ENCODE measurements around the gene CADPS.

The CADPS gene

DNA sequence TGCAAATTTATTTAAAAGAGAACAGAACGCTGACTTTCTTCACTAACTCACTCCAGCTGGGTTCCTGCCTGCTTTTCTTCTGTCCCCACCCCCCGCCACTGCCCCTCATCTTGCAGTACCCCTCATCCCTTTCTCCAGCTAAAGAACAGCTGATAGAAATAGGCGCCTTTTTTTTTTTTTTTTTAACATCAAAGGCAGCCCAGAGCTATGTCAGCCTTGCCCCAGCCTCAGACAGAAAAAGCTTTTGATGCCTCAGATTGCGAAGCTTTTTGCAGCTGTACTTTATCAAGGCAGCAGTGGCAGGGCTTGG, 1.8 kb downstream of the CADPS start:
- no peak for DNase-seq

DNA sequence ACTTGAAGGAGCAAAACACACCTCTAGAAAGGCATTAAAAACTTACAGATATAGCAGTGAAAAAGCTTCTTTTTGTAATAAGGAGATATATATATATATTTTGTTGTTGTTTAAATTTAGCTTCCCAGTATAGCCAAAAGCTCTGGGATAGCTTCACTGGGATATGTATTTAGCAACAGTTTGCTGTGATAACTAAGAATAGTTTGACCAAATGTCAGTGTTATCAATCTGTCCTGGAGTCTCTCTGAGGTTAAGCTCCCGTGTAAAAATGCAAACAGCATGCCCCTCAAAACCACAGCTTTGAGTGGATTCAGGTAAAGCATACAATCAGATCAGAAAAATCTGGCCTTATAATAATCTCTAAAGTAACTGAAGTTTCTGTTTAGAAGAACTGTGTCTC, 2.9 kb downstream of the CADPS start:
- no peak for DNase-seq

DNA sequence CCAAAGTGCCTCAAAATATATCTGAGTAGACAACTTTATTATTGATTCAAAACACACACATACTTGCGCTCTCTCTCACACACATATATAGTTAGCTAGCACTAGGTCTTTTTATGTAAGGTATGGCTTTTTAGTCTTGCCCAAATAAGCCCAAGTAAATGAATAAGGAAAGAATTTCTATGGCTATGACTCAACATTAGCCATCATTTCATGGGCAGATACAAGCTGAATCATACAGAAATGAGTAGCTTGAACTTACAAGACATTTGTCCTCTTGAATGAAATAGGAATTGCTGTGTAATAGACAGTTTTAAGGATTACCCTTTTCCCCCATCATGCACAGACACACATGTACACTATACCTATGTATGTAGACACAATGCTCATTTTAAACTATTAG, 4.9 kb downstream of the CADPS start:
- DNase-seq, result no peak

DNA sequence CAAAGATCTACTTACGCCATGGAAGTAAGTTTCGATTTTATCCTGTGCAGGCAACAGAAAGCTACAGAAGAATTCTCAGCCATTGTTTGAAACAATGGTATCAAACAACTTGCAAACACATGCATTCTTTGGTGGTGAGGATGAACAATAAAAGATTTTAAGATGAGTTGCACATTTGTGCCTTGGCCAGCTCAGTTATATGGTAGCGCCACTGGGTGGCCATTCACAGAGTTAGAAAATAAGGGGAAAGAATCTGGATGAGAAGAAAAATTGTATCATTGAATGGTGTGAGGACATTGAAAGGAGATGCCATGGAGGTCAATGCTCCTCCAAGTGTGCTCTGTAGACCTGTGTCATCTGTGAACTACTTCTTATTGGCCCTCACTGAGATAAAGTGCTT, 11.6 kb downstream of the CADPS start:
- no peak for DNase-seq

DNA sequence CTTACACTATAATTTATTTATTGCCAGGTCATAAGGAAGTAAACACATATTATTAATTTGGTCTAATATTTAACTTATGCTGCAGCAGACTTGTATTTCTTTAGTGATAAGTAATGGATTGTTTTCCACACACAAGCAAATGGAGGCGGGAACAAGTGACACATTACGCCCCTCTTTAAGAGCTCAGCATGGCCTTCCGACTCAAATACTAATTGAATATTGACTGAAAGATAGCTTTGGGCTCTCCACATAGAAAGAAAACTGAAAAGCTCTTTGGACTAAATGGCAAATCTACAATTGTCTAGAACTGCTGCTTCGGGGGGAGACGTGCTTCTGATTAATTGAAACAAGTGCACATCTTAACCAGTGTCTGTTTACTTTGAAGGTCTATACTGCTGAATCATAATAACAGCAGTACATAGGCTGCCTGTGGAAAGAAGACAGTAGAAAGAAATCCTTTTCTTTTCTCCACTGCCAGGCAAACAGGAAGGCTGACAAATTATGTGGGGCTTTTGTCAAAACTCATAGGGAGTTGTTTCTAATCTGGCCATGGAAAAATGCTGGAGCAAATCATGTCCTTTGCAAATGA, 15.9 kb downstream of the CADPS start:
- no peak for DNase-seq

DNA sequence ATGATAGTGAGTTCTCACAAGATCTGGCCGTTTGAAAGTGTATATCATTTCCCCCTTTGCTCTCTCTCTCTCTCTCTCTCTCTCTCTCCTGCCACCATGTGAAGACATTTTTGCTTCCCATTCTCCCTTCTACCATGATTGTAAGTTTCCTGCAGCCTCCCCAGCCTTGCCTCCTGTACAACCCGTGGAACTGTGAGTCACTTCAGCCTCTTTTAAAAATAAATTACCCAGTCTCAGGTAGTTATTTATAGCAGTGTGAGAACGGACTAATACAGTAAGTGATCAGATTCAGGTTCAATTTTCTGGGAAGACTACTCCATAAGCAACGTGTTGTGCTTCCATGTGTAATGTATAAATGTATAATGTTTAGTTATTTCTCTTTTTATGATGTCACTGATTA, 29.2 kb downstream of the CADPS start:
- no peak for DNase-seq

DNA sequence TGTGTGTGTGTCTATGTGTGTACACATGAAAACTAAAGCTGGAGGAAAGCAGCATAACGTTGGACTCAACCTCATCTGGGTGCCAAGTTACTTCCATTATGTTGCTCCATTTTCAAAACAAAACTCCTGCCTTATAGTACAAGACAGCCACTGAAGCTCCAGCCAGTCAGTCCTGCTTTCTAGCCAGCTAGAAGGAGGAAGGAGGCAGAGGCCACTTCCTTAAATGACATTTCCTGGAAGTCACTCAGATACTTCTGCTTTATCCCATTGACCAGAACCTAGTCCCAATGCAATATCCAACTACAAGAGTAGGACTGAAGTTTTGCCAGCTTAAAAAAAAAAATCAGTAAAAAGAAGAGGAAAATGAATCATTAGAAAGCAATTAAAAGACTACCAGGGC, 31.7 kb downstream of the CADPS start:
- no peak for DNase-seq

DNA sequence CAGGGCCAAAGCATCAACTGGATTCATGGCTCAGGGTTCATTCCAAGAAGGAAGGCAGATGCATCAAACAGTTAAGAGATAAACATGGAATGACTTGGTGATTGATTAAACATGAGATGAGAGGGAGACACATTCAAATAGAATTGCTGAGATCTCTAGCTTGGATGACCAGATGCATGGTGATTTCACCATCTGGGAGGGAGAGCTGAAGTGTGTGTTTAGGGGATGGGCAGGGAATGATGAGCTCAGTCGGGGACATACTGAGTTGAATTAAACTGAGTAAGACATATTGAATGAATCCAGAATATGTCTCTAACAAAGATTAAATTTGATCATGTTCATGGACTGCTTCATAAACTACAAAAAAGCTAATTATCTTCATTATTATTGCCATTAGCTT, 35.5 kb downstream of the CADPS start:
- no peak for DNase-seq

DNA sequence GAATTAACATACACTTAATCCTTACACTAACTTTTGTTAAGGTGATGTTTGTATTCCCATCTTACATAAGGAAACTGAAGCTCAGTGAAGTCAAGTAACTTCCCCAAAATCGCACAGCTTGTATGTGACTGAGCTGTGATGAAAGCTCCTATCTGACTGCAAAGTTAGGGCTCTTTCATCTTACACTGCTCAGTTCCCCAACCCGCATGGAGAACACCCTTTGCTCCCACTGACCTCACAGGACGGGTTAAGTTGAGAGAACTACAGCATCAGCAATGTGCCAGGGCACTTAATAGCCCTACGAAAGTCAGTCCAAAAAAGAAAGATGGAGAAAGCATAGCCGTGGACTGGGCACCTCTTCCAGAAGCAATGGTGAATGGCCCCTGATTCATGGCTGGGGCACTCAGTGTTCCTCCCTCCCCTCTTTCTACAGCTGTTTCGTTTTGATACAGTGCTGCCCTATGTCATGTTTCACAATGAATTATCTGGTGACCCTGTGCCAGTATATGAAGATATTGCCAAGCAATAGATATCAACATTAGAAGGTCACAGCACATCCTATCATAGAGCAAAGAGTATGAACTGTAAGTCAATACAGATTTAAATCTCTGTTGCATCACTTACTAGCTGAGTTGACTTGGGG, 38.0 kb downstream of the CADPS start:
- no peak for DNase-seq

DNA sequence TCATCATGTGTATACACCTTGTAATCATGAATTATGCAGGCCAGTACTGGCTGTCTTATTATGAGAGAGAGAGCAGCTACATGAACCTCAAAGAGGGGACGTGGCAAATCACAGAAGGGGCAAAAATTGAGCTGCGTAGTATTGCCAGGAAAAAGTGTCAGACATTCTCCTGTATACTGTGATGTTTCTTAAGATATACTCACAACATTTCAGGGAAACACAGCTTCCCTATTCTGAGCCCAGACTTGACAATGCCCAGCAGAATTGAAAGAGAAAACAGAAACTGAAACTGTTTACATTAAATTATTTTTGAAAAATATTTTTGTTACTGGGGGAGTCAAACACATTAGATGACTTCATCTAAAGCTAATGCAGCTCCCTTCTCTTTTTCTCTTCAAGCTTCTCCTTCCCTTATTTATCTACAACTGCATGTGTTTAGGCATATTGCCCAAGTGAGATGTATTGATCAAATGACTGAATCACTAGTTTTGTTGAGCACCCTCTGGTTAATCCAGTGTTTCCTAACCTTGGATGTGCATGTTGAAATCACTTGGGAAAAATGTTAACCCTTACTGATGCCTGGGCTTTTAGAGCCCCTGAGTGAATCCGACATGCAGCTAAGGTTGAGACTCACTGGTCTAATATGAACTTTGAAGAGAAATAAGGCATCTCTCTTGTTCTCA, 39.5 kb downstream of the CADPS start:
- no peak for DNase-seq

DNA sequence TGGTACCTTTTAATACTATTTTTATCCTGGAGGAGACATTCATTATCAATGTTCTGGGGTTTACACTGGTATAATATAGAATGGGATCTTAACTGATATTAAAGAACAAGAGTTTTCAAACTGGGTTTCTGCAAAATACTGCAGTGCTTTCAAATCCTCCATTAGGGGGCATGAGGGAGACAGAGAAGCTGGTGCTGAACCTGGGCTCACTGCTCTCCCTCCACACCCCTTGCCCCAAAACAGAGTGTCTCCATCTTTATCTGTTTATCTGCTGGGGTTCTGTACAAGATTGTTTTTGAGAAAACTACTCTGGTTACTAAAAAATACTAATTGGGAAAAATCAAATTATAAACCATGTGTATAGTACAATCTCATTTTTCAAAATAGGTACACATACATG, 41.7 kb downstream of the CADPS start:
- DNase-seq, result peak in 1 of 2 experiments; percentile 5

DNA sequence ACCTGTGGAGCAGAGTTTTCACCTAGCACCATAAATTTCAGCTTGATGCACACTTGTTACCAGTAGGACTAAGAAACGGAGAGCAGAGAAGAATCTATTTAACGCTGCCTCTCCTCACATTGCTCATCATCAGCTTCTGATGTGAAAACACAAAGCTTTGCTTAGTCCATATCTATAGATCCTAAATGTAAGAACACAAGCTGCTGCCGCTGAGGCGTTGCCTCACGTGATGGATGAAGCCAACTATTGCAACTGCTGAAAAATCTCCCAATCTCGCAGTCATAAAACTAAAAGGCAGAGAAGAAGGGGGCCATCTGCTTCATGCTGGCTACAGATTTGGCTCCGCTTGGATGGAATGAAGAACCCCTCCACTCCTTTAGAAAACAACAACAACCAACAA, 42.7 kb downstream of the CADPS start:
- DNase-seq, result no peak

DNA sequence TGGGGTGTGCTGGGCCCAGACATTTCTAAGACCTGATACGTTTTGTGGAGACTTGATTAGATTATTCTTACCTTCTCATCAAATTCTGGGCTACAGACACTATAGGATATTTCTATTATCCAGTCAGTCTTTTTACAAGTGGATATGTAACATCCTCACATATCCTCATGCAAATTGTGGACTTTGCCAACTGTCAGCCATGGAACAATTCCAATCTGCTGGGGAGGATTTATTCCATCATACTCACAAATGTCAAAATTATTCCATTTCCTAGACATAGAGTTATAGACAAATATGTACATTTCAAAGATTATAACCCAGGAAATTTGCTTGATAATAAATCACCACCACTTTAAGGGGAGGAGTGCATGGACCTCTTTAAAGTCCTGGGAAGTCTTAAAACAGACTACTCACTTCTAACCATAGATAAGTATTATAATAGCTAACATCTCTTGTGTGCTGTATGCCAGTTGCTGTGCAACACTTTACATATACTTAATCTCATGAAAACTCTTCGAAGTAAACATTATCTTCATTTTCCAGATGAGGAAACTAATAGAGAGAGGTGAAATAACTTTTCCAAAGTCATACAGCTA, 44.4 kb downstream of the CADPS start:
- no peak for DNase-seq

DNA sequence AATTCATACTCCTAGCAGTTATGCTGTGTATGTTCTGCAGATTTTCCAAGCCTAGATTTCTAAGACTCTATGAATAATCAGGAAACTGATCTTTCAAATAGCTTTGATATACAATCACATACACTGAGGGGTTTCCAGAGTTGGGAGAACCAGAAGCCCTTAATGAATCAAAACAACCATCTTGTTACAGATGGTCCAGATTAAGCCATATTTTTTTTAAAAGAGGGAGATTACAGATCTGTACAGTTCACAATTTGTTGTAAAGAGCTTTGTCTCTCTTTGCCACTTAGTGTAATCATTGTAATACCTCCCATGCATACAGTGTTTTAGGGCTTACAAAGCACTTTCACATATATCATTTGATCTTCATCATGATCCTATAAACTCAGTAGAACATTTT, 47.7 kb downstream of the CADPS start:
- no peak for DNase-seq

DNA sequence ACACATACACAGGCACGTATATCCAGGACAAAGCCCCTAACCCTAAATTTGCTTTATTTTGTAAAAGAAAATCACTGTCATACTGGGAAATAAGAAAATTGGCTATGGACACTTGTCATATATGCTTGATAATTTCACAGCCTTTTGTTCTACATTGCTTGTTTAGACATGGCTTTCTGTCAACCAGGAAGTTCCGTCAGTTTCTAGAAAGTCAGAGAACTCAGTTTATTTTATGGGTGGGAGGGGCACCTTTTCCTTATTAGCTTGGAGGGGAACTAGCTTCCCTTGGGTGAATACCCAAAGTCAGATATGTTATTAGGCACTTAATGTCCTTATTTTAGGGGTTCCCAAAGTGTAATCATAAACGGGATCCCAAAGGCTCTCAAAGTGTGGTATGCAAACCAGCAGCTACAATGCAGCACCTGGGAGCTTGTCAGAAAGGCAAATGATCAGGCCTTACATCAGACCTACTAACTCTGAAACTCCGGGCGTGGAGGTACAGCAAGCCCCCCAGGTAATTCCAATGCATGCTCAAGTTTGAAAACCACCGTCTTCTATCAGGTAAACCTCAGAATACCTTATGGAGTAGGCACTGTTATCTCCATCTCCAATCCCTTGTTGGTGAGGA, 50.1 kb downstream of the CADPS start:
- DNase-seq, result no peak

DNA sequence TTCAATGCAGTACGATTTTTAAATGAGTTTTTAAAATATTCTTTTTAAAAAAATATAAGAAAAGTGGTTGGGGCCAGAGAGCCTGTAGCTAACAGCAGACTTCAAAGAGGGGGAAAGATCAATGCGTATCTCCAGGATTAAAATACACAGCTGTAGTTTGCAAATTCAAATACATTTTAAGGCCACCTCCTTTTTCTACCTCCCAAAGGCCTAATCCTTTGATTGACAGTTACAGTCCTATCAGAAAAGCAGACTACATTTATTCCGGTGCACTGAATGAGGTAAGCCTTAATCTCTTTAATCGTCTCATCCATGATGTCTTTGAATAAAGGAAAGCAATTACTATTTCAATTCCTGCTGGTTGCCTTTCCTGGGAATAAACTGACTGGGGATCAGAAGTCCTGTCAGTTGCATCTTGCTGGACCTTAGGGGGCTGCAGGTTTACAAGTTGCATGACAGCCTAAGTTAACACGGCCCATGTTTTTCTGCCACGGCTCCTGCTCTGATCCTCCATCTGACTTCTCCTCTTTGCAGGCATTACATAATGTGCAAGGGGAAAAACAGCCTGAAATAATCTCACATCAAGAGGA, 51.7 kb downstream of the CADPS start:
- no peak for DNase-seq

DNA sequence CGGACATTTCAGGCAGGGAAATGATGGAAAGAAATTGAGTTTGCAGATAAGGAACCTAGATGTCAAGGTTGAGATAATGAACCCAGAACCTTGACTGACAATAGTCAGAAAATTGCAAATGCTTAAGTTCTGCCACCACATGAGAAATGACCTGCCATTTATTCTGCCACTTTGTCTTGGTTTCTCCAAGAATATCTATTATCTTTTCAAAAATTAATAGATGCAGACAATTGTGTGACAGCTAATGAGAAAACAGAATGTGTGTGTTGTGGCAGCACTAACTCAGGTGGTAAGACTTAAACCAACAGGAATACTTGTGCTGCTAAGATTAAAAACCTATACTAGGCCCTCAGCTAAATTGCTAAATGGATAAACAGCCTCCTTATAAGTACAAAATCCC, 52.3 kb downstream of the CADPS start:
- no peak for DNase-seq

DNA sequence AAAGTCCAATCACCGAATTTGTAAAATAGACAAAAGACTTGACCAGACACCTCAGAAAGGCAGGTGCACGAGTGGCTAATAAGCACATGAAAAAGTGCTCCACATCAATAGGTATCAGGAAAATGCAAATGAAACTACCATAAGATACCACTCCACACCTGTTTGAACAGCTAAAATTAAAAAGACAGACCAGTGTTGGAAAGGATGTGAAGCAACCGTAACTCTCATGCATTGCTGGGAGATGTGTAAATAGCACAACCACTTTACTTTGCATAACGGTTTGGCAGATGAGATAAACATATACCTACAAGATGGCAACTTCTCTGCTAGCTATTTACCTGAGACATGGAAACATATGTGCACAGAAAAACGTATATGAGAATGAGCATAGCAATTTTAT, 56.9 kb downstream of the CADPS start:
- DNase-seq, result no peak

DNA sequence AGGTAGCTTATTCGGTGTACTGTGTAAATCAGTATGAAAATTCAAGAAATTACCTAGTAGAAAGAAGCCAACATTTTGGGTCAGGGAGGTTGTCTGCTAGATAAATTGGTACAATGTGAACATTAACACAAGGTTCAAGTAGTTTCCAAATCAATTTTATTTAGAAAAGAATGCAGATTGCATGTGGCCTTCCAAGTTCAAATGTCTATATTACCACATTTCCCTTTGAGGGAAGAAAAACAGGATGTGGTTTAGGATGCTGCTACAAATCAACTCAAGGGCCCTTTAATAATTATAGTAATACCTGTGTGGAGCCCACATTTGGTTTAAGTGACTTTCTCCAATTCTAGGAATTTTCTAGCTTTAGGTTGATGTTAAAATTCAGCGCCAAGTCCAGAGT, 57.5 kb downstream of the CADPS start:
- no peak for DNase-seq

DNA sequence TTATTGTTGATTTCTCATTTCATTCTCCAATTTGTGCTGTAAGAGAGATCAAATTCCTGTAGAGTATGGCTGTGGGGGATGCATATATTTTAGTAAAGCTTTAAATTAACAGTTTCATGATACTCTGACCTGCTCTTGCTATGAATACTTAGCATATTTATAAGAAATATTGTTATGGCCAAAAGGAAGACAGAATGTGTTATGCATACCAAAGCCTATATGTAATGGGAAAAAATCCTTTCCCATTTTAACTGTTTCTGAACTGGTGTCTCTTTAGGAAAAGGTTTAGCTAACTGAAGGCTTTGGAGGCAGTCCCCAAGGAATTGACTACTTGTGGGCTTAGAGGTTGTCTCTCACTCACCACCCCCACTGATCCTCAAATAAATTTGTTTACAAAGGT, 59.2 kb downstream of the CADPS start:
- DNase-seq, result no peak

DNA sequence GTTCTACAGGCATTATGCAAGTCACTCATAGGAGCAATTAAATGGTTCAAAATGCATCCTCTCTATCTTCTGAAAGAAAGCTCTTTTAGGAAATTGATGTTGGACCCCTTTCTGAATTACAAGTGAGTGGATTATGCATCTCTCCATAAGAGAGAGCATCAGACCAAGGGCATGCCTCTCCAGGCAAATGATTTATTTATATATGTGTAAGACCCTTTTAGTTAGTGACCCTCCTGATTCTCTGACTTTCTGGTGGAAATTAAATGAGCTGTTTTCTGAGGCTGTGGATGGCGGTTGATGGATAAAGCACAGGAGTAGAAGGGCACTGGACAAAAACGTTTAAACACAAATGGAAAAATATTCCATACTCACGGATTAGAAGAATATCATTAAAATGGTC, 62.6 kb downstream of the CADPS start:
- DNase-seq, result no peak

DNA sequence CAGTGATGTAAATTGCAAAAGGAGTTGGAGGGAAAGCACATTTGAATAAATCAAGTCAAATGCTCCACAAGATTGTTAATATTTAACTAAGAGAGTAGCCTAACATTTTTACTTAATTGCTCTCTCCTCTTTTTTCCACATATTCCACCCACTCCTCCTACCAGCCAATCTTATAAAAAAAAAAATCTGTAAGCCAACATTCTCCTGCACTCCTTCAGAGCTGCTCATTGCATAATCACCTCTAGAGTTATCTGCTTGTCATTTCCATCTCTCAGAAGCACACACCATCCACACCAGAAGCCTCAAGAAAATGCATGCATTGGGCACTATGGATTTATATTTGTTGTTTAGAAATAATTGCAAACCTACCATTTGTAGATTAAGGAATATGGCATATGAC, 64.1 kb downstream of the CADPS start:
- DNase-seq, result no peak

DNA sequence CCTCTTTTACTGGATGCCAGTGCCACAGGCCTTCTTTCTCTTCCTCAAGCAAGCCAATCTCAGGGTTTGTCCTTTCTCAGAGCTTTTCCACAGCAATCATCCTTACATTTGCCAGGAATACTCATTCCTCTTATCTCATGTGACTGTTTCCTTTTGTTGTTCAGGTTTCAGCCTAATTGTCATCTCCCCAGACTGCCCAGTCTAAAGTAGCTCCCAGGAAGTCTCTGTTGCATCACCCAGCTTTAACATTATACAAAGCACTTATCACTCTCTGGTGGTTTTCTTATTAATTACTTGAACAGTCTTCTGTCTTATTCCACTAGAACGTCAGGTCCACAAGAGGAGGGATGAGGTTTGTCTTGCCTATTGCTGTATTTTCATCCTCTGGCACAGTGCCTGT, 65.8 kb downstream of the CADPS start:
- DNase-seq, result no peak

Measured in SHP77 (cell line).